H9 (cell line): ENCODE data around the gene KLHL22. TPM values are rescaled to one million over a fixed set of nuclear protein-coding genes. Genes with fewer than 3 reads are reported as not detected.

Source experiments
- DNase-seq: peaks from one replicate; pipeline ENCODE4 v3.0.0-alpha.2; 2017
- H2AFZ ChIP-seq: one replicate; pipeline ENCODE4 v1.6.1; 2013; ENCODE audit warnings: mild to moderate bottlenecking, low read length, control low read depth, moderate library complexity
- H2AK5ac ChIP-seq: 2 replicates; pipeline ENCODE4 v1.6.1; 2013; ENCODE audit warnings: low read length, control low read depth, mixed read lengths; ENCODE audit not compliant: insufficient read length
- H2BK120ac ChIP-seq: one replicate; pipeline ENCODE4 v1.6.1; 2013; ENCODE audit warnings: low read depth, mild to moderate bottlenecking, low read length, control low read depth, inconsistent platforms; ENCODE audit not compliant: poor library complexity, severe bottlenecking
- H2BK12ac ChIP-seq: 2 replicates; pipeline ENCODE4 v1.6.1; 2013; ENCODE audit warnings: low read length, control low read depth, mixed read lengths, low read depth; ENCODE audit not compliant: insufficient read length
- H2BK15ac ChIP-seq: 2 replicates; pipeline ENCODE4 v1.6.1; 2013; ENCODE audit warnings: low read depth, low read length, control low read depth
- H2BK20ac ChIP-seq: one replicate; pipeline ENCODE4 v1.6.1; 2013; ENCODE audit warnings: low read depth, mild to moderate bottlenecking, low read length, control low read depth, inconsistent platforms; ENCODE audit not compliant: poor library complexity, severe bottlenecking
- H2BK5ac ChIP-seq: 2 replicates; pipeline ENCODE4 v1.6.1; 2013; ENCODE audit warnings: low read length, control low read depth, mixed read lengths; ENCODE audit not compliant: insufficient read length
- H3K14ac ChIP-seq: 2 replicates; pipeline ENCODE4 v1.6.1; 2013; ENCODE audit warnings: low read length, control low read depth; ENCODE audit not compliant: insufficient read depth
- H3K18ac ChIP-seq: 2 replicates; pipeline ENCODE4 v1.6.1; 2013; ENCODE audit warnings: low read depth, mild to moderate bottlenecking, mixed read lengths, low read length, control low read depth; ENCODE audit not compliant: insufficient read length
- H3K23ac ChIP-seq: 2 replicates; pipeline ENCODE4 v1.6.1; 2013; ENCODE audit warnings: low read length, control low read depth, mixed read lengths, low read depth; ENCODE audit not compliant: insufficient read length
- H3K23me2 ChIP-seq: 2 replicates; pipeline ENCODE4 v1.6.1; 2013; ENCODE audit warnings: low read depth, mild to moderate bottlenecking, mixed read lengths, low read length, control low read depth; ENCODE audit not compliant: insufficient read length, poor library complexity, severe bottlenecking
- H3K27ac ChIP-seq: 2 replicates; pipeline ENCODE4 v1.5.1; 2013; ENCODE audit warnings: low read length, control low read depth, mixed read lengths, low read depth; ENCODE audit not compliant: insufficient read length
- H3K27me3 ChIP-seq: 2 replicates; pipeline ENCODE4 v1.6.1; 2013; ENCODE audit warnings: low read length, control low read depth, inconsistent platforms; ENCODE audit not compliant: insufficient read depth
- H3K4ac ChIP-seq: 2 replicates; pipeline ENCODE4 v1.6.1; 2013; ENCODE audit warnings: low read depth, mild to moderate bottlenecking, control low read depth, inconsistent platforms, low read length, moderate library complexity
- H3K4me1 ChIP-seq: 2 replicates; pipeline ENCODE4 v1.6.1; 2013; ENCODE audit warnings: low read length, control low read depth, inconsistent platforms; ENCODE audit not compliant: insufficient read depth
- H3K4me2 ChIP-seq: 2 replicates; pipeline ENCODE4 v1.6.1; 2013; ENCODE audit warnings: low read length, control low read depth, mixed read lengths; ENCODE audit not compliant: insufficient read length, insufficient read depth
- H3K56ac ChIP-seq: 2 replicates; pipeline ENCODE4 v1.6.1; 2013; ENCODE audit warnings: low read depth, mild to moderate bottlenecking, mixed read lengths, low read length, control low read depth; ENCODE audit not compliant: insufficient read length
- H3K79me1 ChIP-seq: 2 replicates; pipeline ENCODE4 v1.6.1; 2013; ENCODE audit warnings: low read depth, mild to moderate bottlenecking, moderate library complexity, low read length, control low read depth, inconsistent platforms; ENCODE audit not compliant: insufficient read depth, poor library complexity, severe bottlenecking
- H3K79me2 ChIP-seq: 2 replicates; pipeline ENCODE4 v1.6.1; 2013; ENCODE audit warnings: low read length, control low read depth, inconsistent platforms; ENCODE audit not compliant: insufficient read depth
- H3K9ac ChIP-seq: 2 replicates; pipeline ENCODE4 v1.6.1; 2013; ENCODE audit warnings: low read length, control low read depth, mixed read lengths; ENCODE audit not compliant: insufficient read length; ENCODE audit errors: extremely low read depth
- H3K9me3 ChIP-seq: one replicate; pipeline ENCODE4 v1.6.1; 2013; ENCODE audit warnings: low read depth, low read length, inconsistent platforms; ENCODE audit not compliant: control insufficient read depth
- H3T11ph ChIP-seq: one replicate; pipeline ENCODE4 v1.6.1; 2013; ENCODE audit warnings: mild to moderate bottlenecking, low read length, control low read depth, inconsistent platforms
- H4K20me1 ChIP-seq: one replicate; pipeline ENCODE4 v1.6.1; 2013; ENCODE audit not compliant: control insufficient read depth, insufficient read length, insufficient read depth
- H4K5ac ChIP-seq: 2 replicates; pipeline ENCODE4 v1.6.1; 2013; ENCODE audit warnings: low read depth, mild to moderate bottlenecking, mixed read lengths, low read length, control low read depth; ENCODE audit not compliant: insufficient read length
- H4K8ac ChIP-seq: replicated peaks from 2 replicates; pipeline ENCODE4 v1.6.1; 2013; ENCODE audit warnings: low read length, control low read depth, mixed read lengths, low read depth; ENCODE audit not compliant: insufficient read length
- H4K91ac ChIP-seq: 2 replicates; pipeline ENCODE4 v1.6.1; 2013; ENCODE audit warnings: low read depth, mild to moderate bottlenecking, moderate library complexity, mixed read lengths, low read length, control low read depth; ENCODE audit not compliant: insufficient read length
- H3K27ac Mint-ChIP-seq, 3 experiments: 2 replicates in 2 of 3; 3 replicates in 1 of 3; pipeline ENCODE4 v1.8.0; 2020 to 2021; ENCODE audit warnings: mixed read lengths in 3 of 3, mild to moderate bottlenecking in 1 of 3, moderate library complexity in 1 of 3
- H3K27me3 Mint-ChIP-seq: 2 replicates; pipeline ENCODE4 v1.8.0; 2021; ENCODE audit warnings: low read depth, mild to moderate bottlenecking, moderate library complexity, mixed read lengths
- H3K36me3 Mint-ChIP-seq, 3 experiments: 2 replicates in 2 of 3; 3 replicates in 1 of 3; pipeline ENCODE4 v1.8.0; 2020 to 2021; ENCODE audit warnings: low read depth in 3 of 3, mixed read lengths in 3 of 3; ENCODE audit not compliant: insufficient read depth in 1 of 3
- H3K4me1 Mint-ChIP-seq, 2 experiments: 2 replicates each; pipeline ENCODE4 v1.8.0; 2020; ENCODE audit warnings: mixed read lengths in 2 of 2
- H3K4me3 Mint-ChIP-seq, 2 experiments: 2 replicates in 1 of 2; 3 replicates in 1 of 2; pipeline ENCODE4 v1.8.0; 2020 to 2021; ENCODE audit warnings: mild to moderate bottlenecking in 2 of 2, mixed read lengths in 2 of 2, moderate library complexity in 1 of 2
- H3K9me3 Mint-ChIP-seq, 2 experiments: 2 replicates in 1 of 2; 3 replicates in 1 of 2; pipeline ENCODE4 v1.8.0; 2020; ENCODE audit warnings: mild to moderate bottlenecking in 2 of 2, mixed read lengths in 2 of 2, moderate library complexity in 1 of 2
- CTCF ChIP-seq: fragments of 200-600 bp; sonication (generic); conservative IDR thresholded peaks from 3 replicates; pipeline ENCODE4 v1.8.0; 2021; ENCODE audit warnings: antibody characterized with exemption, mild to moderate bottlenecking
- WGBS: extraction: QIAGEN DNeasy Blood & Tissue Kit; methylation state at CpG from one replicate; pipeline ENCODE4 v1.1.7; 2013; ENCODE audit warnings: missing lambda C conversion rate, low lambda C conversion rate, mixed read lengths; ENCODE audit not compliant: insufficient read length; ENCODE audit errors: extremely low coverage; 5-methylcytosine and 5-hydroxymethylcytosine counted together
- total RNA-seq: library from RNA; stranded (reverse); gene quantifications from 2 replicates; pipeline ENCODE4 v1.2.1, GENCODE V29; 2021

The KLHL22 gene
- total RNA-seq, 1 experiment from 2014 or later = 11.9 TPM

GRCh38 chr22:20436307-20436767 lies 59.3 kb downstream of the KLHL22 start:
- Mint-ChIP-seq H3K4me1 (peaks cover 18 to 24% of the 10 kb centered on the region in 2 experiments), H3K36me3 (peaks cover 0 to 9% (median 2%) of the 10 kb centered on the region in 3 experiments; a peak in 3 of 7 replicates), H3K9me3 (no peaks in the 10 kb centered on the region), H3K4me3 (peak overlapping the region; percentile 77 to 96), H3K27ac (no peak overlapping the region), H3K27me3 (peaks cover 79% of the 10 kb centered on the region)
- no peak overlapping the region for H4K8ac ChIP-seq
- DNase-seq = peak; percentile 45
- no peak overlapping the region for H2AK5ac ChIP-seq
- no peak overlapping the region for H3K27ac ChIP-seq
- no peaks in the 10 kb centered on the region for H3K79me2 ChIP-seq
- no peak overlapping the region for H3K56ac ChIP-seq
- H4K5ac ChIP-seq = no peak overlapping the region
- H3K23me2 ChIP-seq = peaks cover 17% of the 10 kb centered on the region
- H2BK5ac ChIP-seq = no peak overlapping the region
- no peaks in the 10 kb centered on the region for H3K79me1 ChIP-seq
- TF ChIP-seq CTCF = no peak
- no peak overlapping the region for H3K18ac ChIP-seq
- H2BK120ac ChIP-seq = no peak overlapping the region
- H3K4ac ChIP-seq = no peak overlapping the region
- no peak overlapping the region for H3K9ac ChIP-seq
- WGBS = no CpG with 5 or more reads among the region's 56 CpGs
- peak overlapping the region; percentile 84 for H3K4me2 ChIP-seq
- H3K14ac ChIP-seq = no peak overlapping the region
- H4K20me1 ChIP-seq = no peaks in the 10 kb centered on the region
- H2AFZ ChIP-seq = no peak overlapping the region
- H3K4me1 ChIP-seq = 0 out of 2 replicates have a peak, but pooled peaks cover 2% of the 10 kb centered on the region
- H2BK12ac ChIP-seq = no peak overlapping the region
- no peak overlapping the region for H4K91ac ChIP-seq
- H3T11ph ChIP-seq = no peak overlapping the region
- no peak overlapping the region for H2BK20ac ChIP-seq
- no peak overlapping the region for H3K23ac ChIP-seq
- no peak overlapping the region for H2BK15ac ChIP-seq
- no peaks in the 10 kb centered on the region for H3K9me3 ChIP-seq
- H3K27me3 ChIP-seq = peaks cover 10% of the 10 kb centered on the region; the same call in 1 of the 2 replicates
